Endothelial cell (in vitro differentiated cells): ENCODE results near the gene LRRC32. TPM values are rescaled to one million over a fixed set of nuclear protein-coding genes. Genes with fewer than 3 reads are reported as not detected.

Experiments
- DNase-seq: peaks from one replicate; pipeline ENCODE4 v3.0.0; 2021; ENCODE audit warnings: low spot score
- H3K27ac Mint-ChIP-seq: one replicate; pipeline ENCODE4 v1.8.0; 2021; ENCODE audit warnings: mixed read lengths, inconsistent platforms; ENCODE audit not compliant: unreplicated experiment
- H3K27me3 Mint-ChIP-seq: one replicate; pipeline ENCODE4 v1.8.0; 2021; ENCODE audit warnings: mild to moderate bottlenecking, moderate library complexity, mixed read lengths, inconsistent platforms; ENCODE audit not compliant: unreplicated experiment
- H3K36me3 Mint-ChIP-seq: one replicate; pipeline ENCODE4 v1.8.0; 2021; ENCODE audit warnings: mild to moderate bottlenecking, low read depth, mixed read lengths, inconsistent platforms; ENCODE audit not compliant: unreplicated experiment
- H3K4me1 Mint-ChIP-seq: one replicate; pipeline ENCODE4 v1.8.0; 2021; ENCODE audit warnings: mild to moderate bottlenecking, mixed read lengths, inconsistent platforms; ENCODE audit not compliant: unreplicated experiment
- H3K4me3 Mint-ChIP-seq: one replicate; pipeline ENCODE4 v1.8.0; 2021; ENCODE audit warnings: mild to moderate bottlenecking, mixed read lengths, inconsistent platforms; ENCODE audit not compliant: unreplicated experiment
- H3K9me3 Mint-ChIP-seq: one replicate; pipeline ENCODE4 v1.8.0; 2021; ENCODE audit warnings: mixed read lengths, inconsistent platforms; ENCODE audit not compliant: unreplicated experiment
- total RNA-seq: library from RNA; stranded (reverse); fragmentation: NEBNext Ultra II Directional; extraction: Animal tissue kit (Norgen Biotek cat#: 25700); gene quantifications from one replicate; pipeline ENCODE4 v1.2.1, GENCODE V29; 2021; ENCODE audit not compliant: unreplicated experiment
- TF ChIP-seq, protein P1 (sequence below): fragments of 200-600 bp; sonication (generic); IDR thresholded peaks from one replicate; pipeline ENCODE4 v1.5.0; 2021; ENCODE audit warnings: antibody characterized with exemption; ENCODE audit not compliant: unreplicated experiment

LRRC32 gene
- total RNA-seq, 1 donor from 2014 or later, result 22.0 TPM

- H3K4me3 Mint-ChIP-seq, result no peak overlapping the region
- peaks cover 8% of the 10 kb centered on the region for H3K36me3 Mint-ChIP-seq
- H3K4me1 Mint-ChIP-seq, result peaks cover 33% of the 10 kb centered on the region
- TF ChIP-seq, protein P1, sequence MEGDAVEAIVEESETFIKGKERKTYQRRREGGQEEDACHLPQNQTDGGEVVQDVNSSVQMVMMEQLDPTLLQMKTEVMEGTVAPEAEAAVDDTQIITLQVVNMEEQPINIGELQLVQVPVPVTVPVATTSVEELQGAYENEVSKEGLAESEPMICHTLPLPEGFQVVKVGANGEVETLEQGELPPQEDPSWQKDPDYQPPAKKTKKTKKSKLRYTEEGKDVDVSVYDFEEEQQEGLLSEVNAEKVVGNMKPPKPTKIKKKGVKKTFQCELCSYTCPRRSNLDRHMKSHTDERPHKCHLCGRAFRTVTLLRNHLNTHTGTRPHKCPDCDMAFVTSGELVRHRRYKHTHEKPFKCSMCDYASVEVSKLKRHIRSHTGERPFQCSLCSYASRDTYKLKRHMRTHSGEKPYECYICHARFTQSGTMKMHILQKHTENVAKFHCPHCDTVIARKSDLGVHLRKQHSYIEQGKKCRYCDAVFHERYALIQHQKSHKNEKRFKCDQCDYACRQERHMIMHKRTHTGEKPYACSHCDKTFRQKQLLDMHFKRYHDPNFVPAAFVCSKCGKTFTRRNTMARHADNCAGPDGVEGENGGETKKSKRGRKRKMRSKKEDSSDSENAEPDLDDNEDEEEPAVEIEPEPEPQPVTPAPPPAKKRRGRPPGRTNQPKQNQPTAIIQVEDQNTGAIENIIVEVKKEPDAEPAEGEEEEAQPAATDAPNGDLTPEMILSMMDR, result no peak
- peaks cover 21% of the 10 kb centered on the region for H3K27me3 Mint-ChIP-seq
- peak overlapping the region; percentile 6 for H3K27ac Mint-ChIP-seq
- H3K9me3 Mint-ChIP-seq, result no peaks in the 10 kb centered on the region
- DNase-seq, result no peak
These were observed 2.9 kb upstream of the LRRC32 start for GRCh38 chr11:76673176-76674142.

GRCh38 chr11:76672431-76673175 lies 2.1 kb upstream of the LRRC32 start:
- peaks cover 36% of the 10 kb centered on the region for H3K4me1 Mint-ChIP-seq
- no peak for DNase-seq
- H3K27ac Mint-ChIP-seq, result peak overlapping the region; percentile 6
- peaks cover 12% of the 10 kb centered on the region for H3K36me3 Mint-ChIP-seq
- TF ChIP-seq, protein P1, result no peak
- no peak overlapping the region for H3K4me3 Mint-ChIP-seq
- no peaks in the 10 kb centered on the region for H3K9me3 Mint-ChIP-seq
- peaks cover 23% of the 10 kb centered on the region for H3K27me3 Mint-ChIP-seq

DNA sequence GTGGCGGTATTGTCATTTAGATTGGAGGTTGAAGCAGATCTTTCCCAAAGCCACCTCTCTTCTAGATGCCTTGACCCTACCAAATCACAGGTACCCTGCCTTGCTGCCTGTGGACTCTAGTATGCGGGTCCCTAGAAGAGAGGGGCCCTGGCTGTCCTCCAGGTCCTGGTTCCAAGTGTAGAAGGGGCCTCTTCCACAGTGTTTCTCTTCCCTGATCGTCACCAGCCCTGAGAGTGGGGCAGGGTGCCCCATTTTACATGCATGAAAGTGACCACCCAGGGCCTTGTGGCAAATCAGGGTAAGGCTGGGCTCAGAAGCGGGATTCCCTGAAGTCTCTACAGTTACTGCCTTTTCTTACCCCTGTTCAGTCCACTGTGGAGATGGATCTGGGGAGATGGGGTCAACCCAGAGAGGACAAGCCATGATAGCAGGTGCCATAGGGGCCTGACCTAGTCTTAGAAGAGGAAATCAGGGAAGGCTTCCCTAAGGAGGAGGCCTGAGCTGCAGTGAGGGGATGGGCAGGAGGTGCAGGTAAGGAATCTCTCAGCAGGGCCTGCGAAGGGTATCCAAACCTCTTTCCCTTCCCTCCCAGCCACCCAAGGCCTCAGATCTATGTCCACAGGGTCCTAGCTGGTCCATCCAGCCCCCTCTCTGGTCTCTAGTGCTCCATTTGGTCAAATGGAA lies 1.2 kb upstream of the LRRC32 start:
- H3K9me3 Mint-ChIP-seq, result no peaks in the 10 kb centered on the region
- peak overlapping the region; percentile 69 for H3K4me3 Mint-ChIP-seq
- H3K27me3 Mint-ChIP-seq, result peaks cover 22% of the 10 kb centered on the region
- H3K36me3 Mint-ChIP-seq, result peaks cover 12% of the 10 kb centered on the region
- no peak for DNase-seq
- TF ChIP-seq, protein P1, result no peak
- H3K4me1 Mint-ChIP-seq, result peaks cover 42% of the 10 kb centered on the region
- H3K27ac Mint-ChIP-seq, result peak overlapping the region; percentile 30

- DNase-seq, result no peak
- Mint-ChIP-seq H3K4me1 (peaks cover 48% of the 10 kb centered on the region), H3K36me3 (peaks cover 12% of the 10 kb centered on the region), H3K27ac (peak overlapping the region; percentile 30), H3K4me3 (peak overlapping the region; percentile 69), H3K9me3 (no peaks in the 10 kb centered on the region), H3K27me3 (peaks cover 20% of the 10 kb centered on the region)
- TF ChIP-seq, protein P1, result peak; percentile 2
These were observed 668 bp upstream of the LRRC32 start for GRCh38 chr11:76671237-76671592.
